ENCODE data around the gene CACNA2D2. TPM values are rescaled to one million over a fixed set of nuclear protein-coding genes. Genes with fewer than 3 reads are reported as not detected.

The CACNA2D2 gene
- total RNA-seq, 2 donors from 2014 or later: 5.6 to 9.1 TPM

GRCh38 chr3:50388720-50389413 is 114.6 kb downstream of the CACNA2D2 start:
- H3K36me3 ChIP-seq: no peaks in the 10 kb centered on the region
- H3K27me3 ChIP-seq (replicated peaks; ENCODE audit: insufficient read depth): no peaks in the 10 kb centered on the region
- no peaks in the 10 kb centered on the region for H3K4me1 ChIP-seq (replicated peaks)
- no peak for DNase-seq (ENCODE audit: low spot score)
- intact Hi-C loops (cut with DNase I): no loop called here
- H3K4me3 ChIP-seq: no peak overlapping the region
- no peak overlapping the region for H3K27ac ChIP-seq
- no peak for TF ChIP-seq POLR2AphosphoS5 (IDR thresholded peaks at IDR 0.05)
- TF ChIP-seq CTCF (IDR thresholded peaks at IDR 0.05): no peak
- TF ChIP-seq POLR2A (IDR thresholded peaks at IDR 0.05): no peak
- 87% methylated on average over 22 of the region's 22 CpGs for WGBS
- no peaks in the 10 kb centered on the region for H3K9me3 ChIP-seq

GRCh38 chr3:50388016-50388719 is 115.3 kb downstream of the CACNA2D2 start:
- TF ChIP-seq POLR2A (IDR thresholded peaks at IDR 0.05) (no peak), CTCF (IDR thresholded peaks at IDR 0.05) (peak in 1 of 4 experiments; percentile 11)
- 78% methylated on average over 23 of the region's 25 CpGs for WGBS
- H3K36me3 ChIP-seq: no peaks in the 10 kb centered on the region
- no peaks in the 10 kb centered on the region for H3K27me3 ChIP-seq (replicated peaks; ENCODE audit: insufficient read depth)
- DNase-seq (ENCODE audit: low spot score): no peak
- intact Hi-C loops (cut with DNase I): no loop called here
- no peak overlapping the region for H3K27ac ChIP-seq
- no peaks in the 10 kb centered on the region for H3K4me1 ChIP-seq (replicated peaks)
- no peaks in the 10 kb centered on the region for H3K9me3 ChIP-seq
- H3K4me3 ChIP-seq: no peak overlapping the region

GRCh38 chr3:50385754-50386153 is 117.7 kb downstream of the CACNA2D2 start:
- H3K4me3 ChIP-seq: no peak overlapping the region
- intact Hi-C loops (cut with DNase I): no loop called here
- no peak for TF ChIP-seq CTCF (IDR thresholded peaks at IDR 0.05)
- TF ChIP-seq POLR2AphosphoS5 (IDR thresholded peaks at IDR 0.05): no peak
- no peak for TF ChIP-seq POLR2A (IDR thresholded peaks at IDR 0.05)
- H3K27me3 ChIP-seq (replicated peaks; ENCODE audit: insufficient read depth): no peaks in the 10 kb centered on the region
- H3K9me3 ChIP-seq: no peaks in the 10 kb centered on the region
- H3K36me3 ChIP-seq: no peaks in the 10 kb centered on the region
- 84% methylated on average over 13 of the region's 13 CpGs for WGBS
- DNase-seq (ENCODE audit: low spot score): no peak
- no peak overlapping the region for H3K27ac ChIP-seq
- no peaks in the 10 kb centered on the region for H3K4me1 ChIP-seq (replicated peaks)

GRCh38 chr3:50383750-50384149 is 119.7 kb downstream of the CACNA2D2 start:
- intact Hi-C loops (cut with DNase I): no loop called here
- no peak for DNase-seq (ENCODE audit: low spot score)

More at GRCh38 chr3:50383750-50384149, 119.7 kb downstream of the CACNA2D2 start:
- Histone ChIP-seq H3K4me3 (no peak overlapping the region), H3K27me3 (replicated peaks; ENCODE audit: insufficient read depth) (no peaks in the 10 kb centered on the region), H3K36me3 (no peaks in the 10 kb centered on the region), H3K27ac (no peak overlapping the region), H3K4me1 (replicated peaks) (no peaks in the 10 kb centered on the region), H3K9me3 (no peaks in the 10 kb centered on the region)
- WGBS: 74% methylated on average over 6 of the region's 6 CpGs
- TF ChIP-seq CTCF (IDR thresholded peaks at IDR 0.05) (no peak), POLR2AphosphoS5 (IDR thresholded peaks at IDR 0.05) (no peak)

All from prostate gland (tissue), 2 donors.